GM12864 (cell line): ENCODE data around the gene PAH.

Experiments used
- DNase-seq: peaks from one replicate; pipeline ENCODE4 v3.0.0-alpha.2; 2011; ENCODE audit warnings: low read depth
- H3K4me3 ChIP-seq: 2 replicates; pipeline ENCODE4 v1.5.1; 2011; ENCODE audit warnings: mild to moderate bottlenecking, low read depth, low read length, control low read depth
- TF ChIP-seq, protein P1 (sequence below): IDR thresholded peaks from 2 replicates; pipeline ENCODE4 v1.5.1; 2011; ENCODE audit warnings: low read depth, mild to moderate bottlenecking, moderate library complexity, low read length, control low read depth, inconsistent platforms; ENCODE audit errors: missing control alignments

Gene PAH

DNA sequence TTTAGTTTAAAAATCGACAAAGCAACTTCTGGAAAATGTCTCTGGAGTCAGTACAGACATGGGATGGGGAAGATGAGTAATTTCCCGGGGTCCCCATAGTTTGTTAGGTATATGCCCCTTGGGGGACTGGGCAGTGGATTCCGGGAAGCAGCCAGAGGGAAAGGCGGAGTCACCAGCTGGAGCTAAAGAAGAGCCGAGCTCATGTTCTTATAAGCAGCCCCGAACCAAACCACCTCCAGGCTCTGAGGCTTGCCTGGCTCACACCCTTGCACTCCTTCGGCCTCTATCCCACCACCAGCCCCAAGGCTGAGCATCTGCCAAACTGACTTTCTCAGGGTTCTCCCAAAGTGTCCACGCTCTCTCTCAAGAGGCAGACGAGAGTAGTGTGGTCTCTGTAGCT lies 117.8 kb downstream of the PAH start:
- TF ChIP-seq, protein P1, sequence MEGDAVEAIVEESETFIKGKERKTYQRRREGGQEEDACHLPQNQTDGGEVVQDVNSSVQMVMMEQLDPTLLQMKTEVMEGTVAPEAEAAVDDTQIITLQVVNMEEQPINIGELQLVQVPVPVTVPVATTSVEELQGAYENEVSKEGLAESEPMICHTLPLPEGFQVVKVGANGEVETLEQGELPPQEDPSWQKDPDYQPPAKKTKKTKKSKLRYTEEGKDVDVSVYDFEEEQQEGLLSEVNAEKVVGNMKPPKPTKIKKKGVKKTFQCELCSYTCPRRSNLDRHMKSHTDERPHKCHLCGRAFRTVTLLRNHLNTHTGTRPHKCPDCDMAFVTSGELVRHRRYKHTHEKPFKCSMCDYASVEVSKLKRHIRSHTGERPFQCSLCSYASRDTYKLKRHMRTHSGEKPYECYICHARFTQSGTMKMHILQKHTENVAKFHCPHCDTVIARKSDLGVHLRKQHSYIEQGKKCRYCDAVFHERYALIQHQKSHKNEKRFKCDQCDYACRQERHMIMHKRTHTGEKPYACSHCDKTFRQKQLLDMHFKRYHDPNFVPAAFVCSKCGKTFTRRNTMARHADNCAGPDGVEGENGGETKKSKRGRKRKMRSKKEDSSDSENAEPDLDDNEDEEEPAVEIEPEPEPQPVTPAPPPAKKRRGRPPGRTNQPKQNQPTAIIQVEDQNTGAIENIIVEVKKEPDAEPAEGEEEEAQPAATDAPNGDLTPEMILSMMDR: no peak

DNA sequence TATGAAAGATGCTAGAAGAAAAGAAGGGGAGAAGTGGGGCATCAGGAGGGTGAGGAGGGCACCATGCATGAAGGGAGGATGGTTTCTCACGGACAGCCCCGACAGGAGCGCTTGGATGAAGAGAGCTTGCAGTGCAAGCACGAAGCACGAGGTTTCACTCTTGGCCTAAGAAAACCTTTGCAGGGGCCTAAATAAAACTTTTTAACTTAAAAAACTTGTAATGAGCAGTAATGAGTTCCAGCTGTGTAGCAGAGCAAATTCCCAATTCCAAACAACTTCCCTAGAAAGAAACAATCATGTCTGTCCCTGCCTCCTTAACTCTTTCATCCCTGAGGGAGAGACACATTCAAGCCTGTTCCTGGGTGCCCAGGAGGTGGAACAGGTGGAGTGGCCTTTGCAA lies 119.5 kb downstream of the PAH start:
- H3K4me3 ChIP-seq: no peak overlapping the region
- TF ChIP-seq, protein P1: no peak
- DNase-seq: no peak

More for the DNA sequence above, 117.8 kb downstream of the PAH start:
- DNase-seq: no peak
- no peak overlapping the region for H3K4me3 ChIP-seq

DNA sequence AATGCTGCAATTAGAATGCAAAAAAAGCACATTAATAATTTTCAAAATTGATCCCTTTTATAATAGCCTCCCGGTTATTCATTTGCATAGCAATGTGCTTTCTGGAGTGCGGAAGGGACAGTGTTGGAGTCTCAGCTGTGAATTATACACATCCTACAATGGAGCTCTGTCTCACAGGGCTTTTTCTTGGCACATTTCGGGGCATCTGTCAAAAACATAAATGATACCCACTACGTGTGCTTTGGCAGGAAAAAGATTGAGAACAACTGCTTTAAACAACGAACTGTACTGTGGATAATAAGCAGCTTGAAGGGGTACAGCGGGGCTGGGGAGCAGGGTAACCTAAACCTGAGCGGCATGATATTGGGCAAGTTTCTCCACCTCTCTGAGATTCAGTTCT lies 123.1 kb downstream of the PAH start:
- no peak for DNase-seq
- no peak overlapping the region for H3K4me3 ChIP-seq

More for the DNA sequence above, 123.1 kb downstream of the PAH start:
- TF ChIP-seq, protein P1: no peak
